Naive B cell (primary cell): ENCODE measurements around the gene TAP1. TPM values are rescaled to one million over a fixed set of nuclear protein-coding genes. Genes with fewer than 3 reads are reported as not detected.
A peak's percentile ranks its signal among the peaks of the same experiment; 100 is the strongest.

Experiments
- ATAC-seq, 2 donors: fragments of 150-1000 bp; cut with Tn5 transposase; 2 replicates each; pipeline ENCODE4 v1.10.0; 2021; ENCODE audit warnings: low read depth in 2 of 2, mild to moderate bottlenecking in 2 of 2, moderate library complexity in 2 of 2
- DNase-seq: peaks from one replicate; pipeline ENCODE4 v3.0.0; 2022
- H3K27ac Mint-ChIP-seq, 6 donors: one replicate each; pipeline ENCODE4 v1.8.0; 2020 to 2022; ENCODE audit warnings: mild to moderate bottlenecking in 6 of 6, mixed read lengths in 6 of 6, moderate library complexity in 5 of 6, inconsistent platforms in 2 of 6
- H3K27me3 Mint-ChIP-seq, 3 donors: one replicate each; pipeline ENCODE4 v1.8.0; 2021 to 2022; ENCODE audit warnings: mixed read lengths in 3 of 3, mild to moderate bottlenecking in 1 of 3
- H3K36me3 Mint-ChIP-seq, 2 donors: one replicate each; pipeline ENCODE4 v1.8.0; 2020 to 2022; ENCODE audit warnings: mixed read lengths in 2 of 2, inconsistent platforms in 1 of 2, mild to moderate bottlenecking in 1 of 2
- H3K4me1 Mint-ChIP-seq, 3 donors: one replicate each; pipeline ENCODE4 v1.8.0; 2020 to 2022; ENCODE audit warnings: mixed read lengths in 3 of 3, inconsistent platforms in 1 of 3, mild to moderate bottlenecking in 1 of 3, moderate library complexity in 1 of 3
- H3K4me3 Mint-ChIP-seq, 8 donors: one replicate each; pipeline ENCODE4 v1.8.0; 2020 to 2022; ENCODE audit warnings: mild to moderate bottlenecking in 8 of 8, mixed read lengths in 8 of 8, moderate library complexity in 8 of 8, inconsistent platforms in 2 of 8
- H3K9me3 Mint-ChIP-seq, 7 donors: one replicate each; pipeline ENCODE4 v1.8.0; 2020 to 2022; ENCODE audit warnings: mixed read lengths in 7 of 7, mild to moderate bottlenecking in 5 of 7, inconsistent platforms in 2 of 7, moderate library complexity in 1 of 7
- polyA plus RNA-seq, 6 donors: library from polyadenylated mRNA; unstranded; fragments of 300-500 nt; fragmentation: Illumina TruSeq; gene quantifications; one replicate each; pipeline ENCODE4 v1.2.3, GENCODE V29; 2021; ENCODE audit warnings: low read depth in 6 of 6

Gene TAP1
- polyA plus RNA-seq, 6 donors from 2014 or later = 106 to 215 (median 145) TPM

- no peak for DNase-seq
- no peak for ATAC-seq
- Mint-ChIP-seq H3K4me3 (peak overlapping the region; percentile 97 to 100 (median 99)), H3K4me1 (peaks cover 69 to 75% (median 74%) of the 10 kb centered on the region in 3 donors), H3K27me3 (no peaks in the 10 kb centered on the region), H3K27ac (peak overlapping the region in 5 of 6 donors; percentile 72 to 100 (median 100)), H3K9me3 (peaks cover 0 to 1% (median 0%) of the 10 kb centered on the region in 7 donors), H3K36me3 (peaks cover 46 to 55% of the 10 kb centered on the region in 2 donors)
Observed at GRCh38 chr6:32842690-32843089, 10.8 kb downstream of the TAP1 start.

- H3K27ac Mint-ChIP-seq = peak overlapping the region in 5 of 6 donors; percentile 89 to 100 (median 93)
- ATAC-seq = no peak
- H3K27me3 Mint-ChIP-seq = no peaks in the 10 kb centered on the region
- H3K36me3 Mint-ChIP-seq = peaks cover 40 to 50% of the 10 kb centered on the region in 2 donors
- H3K4me3 Mint-ChIP-seq = peak overlapping the region; percentile 82 to 100 (median 98)
- no peak for DNase-seq
- no peaks in the 10 kb centered on the region for H3K9me3 Mint-ChIP-seq
- peaks cover 69 to 75% (median 74%) of the 10 kb centered on the region in 3 donors for H3K4me1 Mint-ChIP-seq
Observed at GRCh38 chr6:32842021-32842650, 11.4 kb downstream of the TAP1 start.

GRCh38 chr6:32840604-32841246, 12.8 kb downstream of the TAP1 start:
- no peak for ATAC-seq

GRCh38 chr6:32839356-32839755, 14.1 kb downstream of the TAP1 start:
- Mint-ChIP-seq H3K4me3 (peak overlapping the region in 7 of 8 donors; percentile 72 to 98 (median 94)), H3K27me3 (no peaks in the 10 kb centered on the region), H3K9me3 (no peaks in the 10 kb centered on the region), H3K4me1 (peaks cover 69 to 82% (median 78%) of the 10 kb centered on the region in 3 donors), H3K36me3 (peaks cover 26 to 61% of the 10 kb centered on the region in 2 donors), H3K27ac (peak overlapping the region in 5 of 6 donors; percentile 81 to 100 (median 97))
- ATAC-seq (no peak), DNase-seq (no peak)

More at GRCh38 chr6:32840604-32841246, 12.8 kb downstream of the TAP1 start:
- peaks cover 72 to 76% (median 74%) of the 10 kb centered on the region in 3 donors for H3K4me1 Mint-ChIP-seq
- H3K27ac Mint-ChIP-seq = peak overlapping the region; percentile 80 to 100 (median 90)
- H3K4me3 Mint-ChIP-seq = peak overlapping the region; percentile 16 to 99 (median 84)
- H3K27me3 Mint-ChIP-seq = no peaks in the 10 kb centered on the region
- peak; percentile 15 for DNase-seq
- H3K36me3 Mint-ChIP-seq = peaks cover 37 to 55% of the 10 kb centered on the region in 2 donors
- no peaks in the 10 kb centered on the region for H3K9me3 Mint-ChIP-seq

- peaks cover 72 to 90% (median 84%) of the 10 kb centered on the region in 3 donors for H3K4me1 Mint-ChIP-seq
- H3K27ac Mint-ChIP-seq = peak within 1 kb of the TSS; percentile 93 to 100 (median 96)
- DNase-seq (peak; percentile 97), ATAC-seq (peak; percentile 88 to 89)
- H3K27me3 Mint-ChIP-seq = no peaks in the 10 kb centered on the region
- H3K36me3 Mint-ChIP-seq = peaks cover 32 to 60% of the 10 kb centered on the region in 2 donors
- H3K4me3 Mint-ChIP-seq = peak within 1 kb of the TSS; percentile 72 to 98 (median 94)
- H3K9me3 Mint-ChIP-seq = no peaks in the 10 kb centered on the region
Observed at GRCh38 chr6:32838114-32838958, 15.2 kb downstream of the TAP1 start, which contains the start of gene TAP2. TAP2 (minus strand) TSS chr6:32838739; CDS start chr6:32838233, 506 bp downstream.

GRCh38 chr6:32837651-32838113, 15.8 kb downstream of the TAP1 start:
- no peak for DNase-seq
- Mint-ChIP-seq H3K4me3 (peak overlapping the region; percentile 72 to 98 (median 94)), H3K36me3 (peaks cover 27 to 60% of the 10 kb centered on the region in 2 donors), H3K27ac (peak overlapping the region; percentile 8 to 100 (median 92)), H3K27me3 (no peaks in the 10 kb centered on the region), H3K9me3 (no peaks in the 10 kb centered on the region), H3K4me1 (peaks cover 71 to 89% (median 85%) of the 10 kb centered on the region in 3 donors)
- no peak for ATAC-seq

GRCh38 chr6:32836873-32837272, 16.6 kb downstream of the TAP1 start:
- H3K9me3 Mint-ChIP-seq = no peaks in the 10 kb centered on the region
- DNase-seq (no peak), ATAC-seq (no peak)
- H3K27me3 Mint-ChIP-seq = no peaks in the 10 kb centered on the region
- H3K36me3 Mint-ChIP-seq = peaks cover 21 to 57% of the 10 kb centered on the region in 2 donors
- peak overlapping the region; percentile 8 to 100 (median 92) for H3K27ac Mint-ChIP-seq
- peaks cover 65 to 84% (median 84%) of the 10 kb centered on the region in 3 donors for H3K4me1 Mint-ChIP-seq
- peak overlapping the region; percentile 72 to 98 (median 94) for H3K4me3 Mint-ChIP-seq

GRCh38 chr6:32835167-32835893, 18.2 kb downstream of the TAP1 start:
- Mint-ChIP-seq H3K9me3 (no peaks in the 10 kb centered on the region), H3K4me3 (peak overlapping the region in 3 of 8 donors; percentile 55 to 89 (median 61)), H3K27me3 (no peaks in the 10 kb centered on the region), H3K4me1 (peaks cover 61 to 82% (median 73%) of the 10 kb centered on the region in 3 donors), H3K36me3 (peaks cover 19 to 58% of the 10 kb centered on the region in 2 donors), H3K27ac (peak overlapping the region in 2 of 6 donors; percentile 48 to 77)
- ATAC-seq (no peak), DNase-seq (no peak)

- H3K27ac Mint-ChIP-seq = peak overlapping the region in 3 of 6 donors; percentile 14 to 28 (median 22)
- H3K4me1 Mint-ChIP-seq = peaks cover 59 to 83% (median 62%) of the 10 kb centered on the region in 3 donors
- ATAC-seq (no peak), DNase-seq (no peak)
- no peaks in the 10 kb centered on the region for H3K9me3 Mint-ChIP-seq
- H3K4me3 Mint-ChIP-seq = no peak overlapping the region
- H3K27me3 Mint-ChIP-seq = no peaks in the 10 kb centered on the region
- peaks cover 22 to 69% of the 10 kb centered on the region in 2 donors for H3K36me3 Mint-ChIP-seq
Observed at GRCh38 chr6:32833664-32834063, 19.8 kb downstream of the TAP1 start.

GRCh38 chr6:32832535-32832934, 21.0 kb downstream of the TAP1 start:
- H3K27ac Mint-ChIP-seq = peak overlapping the region in 1 of 6 donors; percentile 51
- H3K9me3 Mint-ChIP-seq = no peaks in the 10 kb centered on the region
- no peak for ATAC-seq
- no peak overlapping the region for H3K4me3 Mint-ChIP-seq
- no peak for DNase-seq
- peaks cover 22 to 69% of the 10 kb centered on the region in 2 donors for H3K36me3 Mint-ChIP-seq
- H3K27me3 Mint-ChIP-seq = no peaks in the 10 kb centered on the region
- peaks cover 57 to 83% (median 60%) of the 10 kb centered on the region in 3 donors for H3K4me1 Mint-ChIP-seq

GRCh38 chr6:32830936-32831335, 22.6 kb downstream of the TAP1 start:
- Mint-ChIP-seq H3K9me3 (no peaks in the 10 kb centered on the region), H3K4me1 (peaks cover 43 to 71% (median 44%) of the 10 kb centered on the region in 3 donors), H3K36me3 (peaks cover 20 to 58% of the 10 kb centered on the region in 2 donors), H3K27ac (peak overlapping the region in 3 of 6 donors; percentile 48 to 63 (median 55)), H3K27me3 (no peaks in the 10 kb centered on the region), H3K4me3 (peak overlapping the region in 1 of 8 donors; percentile 34)
- no peak for DNase-seq
- ATAC-seq = no peak

- ATAC-seq (no peak), DNase-seq (no peak)
- no peak overlapping the region for H3K4me3 Mint-ChIP-seq
- H3K9me3 Mint-ChIP-seq = no peaks in the 10 kb centered on the region
- H3K27ac Mint-ChIP-seq = peak overlapping the region in 2 of 6 donors; percentile 74 to 88
- H3K36me3 Mint-ChIP-seq = peaks cover 15 to 49% of the 10 kb centered on the region in 2 donors
- peaks cover 34 to 62% (median 35%) of the 10 kb centered on the region in 3 donors for H3K4me1 Mint-ChIP-seq
- H3K27me3 Mint-ChIP-seq = no peaks in the 10 kb centered on the region
Observed at GRCh38 chr6:32830017-32830416, 23.5 kb downstream of the TAP1 start.
